ENCODE measurements around the gene ARHGAP28.
A peak's percentile ranks its signal among the peaks of the same experiment; 100 is the strongest.
"Not testable (repeated sequence)": the region's sequence is repeated elsewhere in the genome, so short reads cannot be mapped to it uniquely, and the experiment has no call there.

Gene ARHGAP28

DNA sequence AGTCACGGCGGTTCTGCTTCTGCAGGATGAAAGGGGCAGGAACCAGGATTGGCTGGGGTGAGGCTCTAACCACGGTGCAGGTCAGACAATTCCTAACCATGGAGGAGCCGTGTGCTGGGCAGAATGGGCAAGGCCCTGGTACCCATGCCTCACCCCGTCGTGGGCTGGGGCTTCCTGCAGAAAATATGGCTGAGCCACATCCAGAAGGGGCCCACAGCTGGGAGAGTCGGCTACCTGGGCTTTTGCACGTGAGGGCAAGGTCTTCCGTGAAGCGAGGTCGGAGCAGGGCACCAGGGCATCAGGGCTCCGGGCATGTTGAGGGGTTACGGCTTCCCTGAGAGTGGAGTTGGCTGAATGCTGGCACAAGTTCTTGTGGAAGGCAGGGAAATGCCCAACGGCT, 147.8 kb downstream of the ARHGAP28 start:
- DNase-seq, result no peak

DNA sequence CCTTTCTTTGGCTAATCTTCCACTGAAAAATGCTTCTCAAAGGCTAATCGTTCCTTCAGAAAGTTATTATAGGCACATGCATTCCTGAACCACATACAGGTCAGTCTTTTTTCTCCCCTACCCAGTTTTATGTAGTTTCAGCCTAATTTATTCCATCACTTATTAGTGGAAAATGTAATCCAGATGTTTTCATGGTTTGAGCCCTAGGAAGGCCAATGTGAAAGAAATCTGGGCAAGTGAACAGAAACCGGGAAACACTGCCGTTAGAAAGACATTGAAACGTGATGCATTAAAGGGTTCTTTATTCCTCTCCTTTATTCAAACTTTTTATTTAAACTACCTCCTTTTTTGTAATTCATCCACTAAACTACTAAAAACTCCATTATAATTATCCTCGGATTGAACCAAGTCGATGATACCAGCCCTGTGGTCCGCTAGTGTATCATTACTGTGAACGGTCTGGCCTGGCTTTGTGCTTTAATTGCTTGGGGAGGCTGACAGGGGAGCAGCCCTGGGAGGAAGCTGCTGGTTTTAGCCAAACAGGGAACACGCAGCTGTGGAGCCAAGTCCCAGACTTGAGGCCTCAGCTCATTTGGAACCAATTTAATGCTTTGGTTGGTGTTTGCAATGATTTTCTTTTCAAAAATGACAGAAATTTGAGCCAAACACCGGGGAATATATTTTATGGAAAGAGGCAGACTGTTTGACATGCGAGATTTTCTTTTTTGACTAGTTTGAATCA, 149.2 kb downstream of the ARHGAP28 start:
- no peak for DNase-seq

DNA sequence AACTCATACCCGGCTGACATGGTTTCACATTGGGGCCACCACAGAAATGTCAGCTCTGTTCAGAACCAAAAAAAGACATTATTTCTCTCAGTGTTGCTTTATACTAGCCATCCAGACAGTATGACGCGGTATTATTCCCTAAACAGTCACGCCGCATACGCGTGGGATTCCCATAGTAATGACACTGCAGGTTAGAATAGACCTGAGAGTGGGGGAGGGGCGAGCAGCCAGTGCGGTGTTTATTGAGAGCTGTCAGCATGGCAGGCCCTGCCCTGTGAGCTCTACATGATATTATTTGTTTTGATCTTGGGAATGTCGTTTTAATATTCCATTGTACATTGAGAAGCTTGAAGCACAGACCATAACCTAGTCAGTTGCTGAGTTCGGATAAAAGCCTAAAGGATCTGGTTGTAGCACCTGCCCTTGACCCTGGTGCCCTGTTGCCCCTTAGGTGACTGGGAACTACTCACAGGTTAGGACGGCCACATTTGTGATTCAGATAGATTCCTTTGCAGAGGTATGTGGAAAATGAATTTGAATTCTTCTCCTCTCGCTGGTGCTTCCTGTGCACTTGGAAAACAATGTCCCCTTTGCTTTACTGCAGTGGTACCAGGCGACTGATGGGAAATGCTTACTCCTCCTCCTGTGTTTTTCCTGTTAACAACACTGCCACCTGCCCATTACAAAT, 150.1 kb downstream of the ARHGAP28 start:
- DNase-seq, result no peak

DNA sequence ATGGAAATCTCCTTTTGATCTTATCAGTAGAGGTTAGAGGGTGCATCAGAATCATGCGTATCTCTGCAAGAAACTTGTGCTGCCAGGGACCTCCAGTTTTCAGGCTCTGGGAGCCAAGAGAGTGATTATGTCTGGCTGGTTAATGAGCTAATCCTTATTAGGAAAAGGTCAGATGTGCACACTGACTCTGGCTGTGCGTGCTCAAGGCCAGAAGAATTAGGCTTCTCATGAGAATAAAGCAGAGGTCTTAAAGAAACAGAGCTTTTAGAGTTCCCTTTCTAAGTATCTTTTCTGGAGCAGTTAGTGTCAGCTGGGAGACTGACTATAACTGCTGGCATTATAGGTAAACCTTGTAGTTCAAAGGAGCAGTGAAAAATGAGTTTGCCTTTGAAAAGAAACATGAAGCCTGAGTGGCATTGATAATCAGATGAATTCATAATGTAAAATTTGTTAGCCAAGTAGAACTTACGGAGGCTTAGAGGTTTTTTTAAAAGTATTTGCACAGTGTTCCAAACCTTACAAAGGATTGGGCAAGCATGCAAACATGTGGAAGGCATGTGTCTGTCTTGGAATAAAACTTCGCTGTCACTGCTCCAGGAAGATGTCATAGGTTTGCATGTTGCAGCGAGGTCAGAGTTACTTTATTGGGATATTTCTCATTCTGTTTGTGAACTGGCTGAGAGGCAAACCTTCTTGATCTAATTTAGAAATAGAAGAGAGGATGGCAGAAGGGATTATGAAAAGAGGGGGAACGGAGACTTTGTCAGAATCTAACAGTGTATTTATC, 151.7 kb downstream of the ARHGAP28 start:
- DNase-seq, result no peak

DNA sequence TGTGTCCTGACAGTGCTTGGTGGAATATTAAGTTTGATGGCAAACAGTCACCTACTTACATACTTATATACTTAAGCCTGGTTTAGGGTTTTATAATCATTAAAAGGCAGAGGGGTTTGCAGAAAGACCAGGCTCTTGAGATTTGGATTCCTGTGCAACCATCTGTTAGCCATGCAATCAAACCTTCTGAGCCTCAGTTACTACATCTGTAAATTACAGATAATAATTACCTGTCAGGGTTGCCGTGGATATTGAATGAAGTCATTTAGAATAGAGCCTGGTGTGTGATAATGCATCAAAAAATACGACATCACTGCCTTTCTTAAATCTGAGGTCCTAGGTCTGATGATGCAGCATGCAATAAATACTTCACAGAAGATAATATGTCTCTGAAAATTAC, 152.9 kb downstream of the ARHGAP28 start:
- DNase-seq, result no peak

DNA sequence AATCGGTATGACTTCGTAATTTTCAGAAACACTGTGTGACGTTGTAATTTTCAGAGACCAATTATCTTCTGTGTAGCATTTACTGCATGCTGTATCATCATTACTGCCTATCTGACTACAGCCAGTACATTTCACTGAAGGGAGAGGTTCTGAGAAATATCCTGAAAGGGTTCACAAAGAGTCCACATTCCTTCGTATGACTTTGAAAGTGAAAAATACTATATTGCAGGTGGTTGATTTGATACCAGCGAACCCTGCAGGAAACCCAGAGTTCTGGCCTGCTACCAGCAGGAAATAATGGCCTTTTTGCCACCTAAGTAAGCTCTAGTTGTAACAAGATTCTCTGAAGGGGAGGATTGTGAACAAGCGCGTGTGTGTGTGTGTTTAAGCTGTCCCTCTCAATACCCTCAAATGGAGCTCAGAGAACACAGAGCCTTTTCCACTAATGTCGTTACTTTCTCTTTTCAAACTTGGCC, 155.5 kb downstream of the ARHGAP28 start:
- no peak for DNase-seq

DNA sequence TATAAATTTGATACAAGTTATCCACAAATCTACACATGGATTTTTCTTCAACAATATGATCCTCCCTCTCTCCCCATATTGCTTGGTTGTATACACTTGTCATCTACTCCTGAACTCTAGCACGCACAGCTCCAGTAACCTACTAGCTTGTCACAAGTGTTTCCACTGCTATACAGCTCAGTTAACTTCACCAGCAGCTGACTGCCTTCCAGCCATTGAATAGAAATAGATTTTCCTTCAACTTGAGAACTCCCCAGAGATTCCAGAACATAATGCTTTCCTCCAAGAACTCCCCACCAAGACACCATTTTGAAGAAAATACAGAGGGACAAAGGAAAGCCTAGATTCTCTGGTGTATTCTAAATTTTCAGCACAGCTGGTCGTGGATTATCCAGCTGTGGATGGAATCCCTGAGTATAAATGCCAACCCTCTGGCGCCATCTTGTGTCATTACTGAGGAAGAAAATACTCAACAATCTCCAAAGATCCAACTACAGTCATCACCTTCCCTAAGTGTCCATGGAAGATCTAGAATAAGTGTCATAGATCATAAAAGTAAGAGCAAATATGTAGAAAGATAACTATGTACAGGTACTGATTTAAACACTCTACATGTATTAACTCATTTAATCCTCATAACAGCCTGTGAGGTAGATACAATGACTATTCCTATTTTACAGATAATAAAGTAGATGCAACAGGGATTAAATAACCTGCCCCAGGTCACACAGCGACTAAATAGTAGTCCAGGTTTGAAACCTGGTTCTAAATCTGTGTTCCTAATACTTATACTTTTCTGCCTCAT, 156.7 kb downstream of the ARHGAP28 start:
- DNase-seq, result peak; percentile 63

DNA sequence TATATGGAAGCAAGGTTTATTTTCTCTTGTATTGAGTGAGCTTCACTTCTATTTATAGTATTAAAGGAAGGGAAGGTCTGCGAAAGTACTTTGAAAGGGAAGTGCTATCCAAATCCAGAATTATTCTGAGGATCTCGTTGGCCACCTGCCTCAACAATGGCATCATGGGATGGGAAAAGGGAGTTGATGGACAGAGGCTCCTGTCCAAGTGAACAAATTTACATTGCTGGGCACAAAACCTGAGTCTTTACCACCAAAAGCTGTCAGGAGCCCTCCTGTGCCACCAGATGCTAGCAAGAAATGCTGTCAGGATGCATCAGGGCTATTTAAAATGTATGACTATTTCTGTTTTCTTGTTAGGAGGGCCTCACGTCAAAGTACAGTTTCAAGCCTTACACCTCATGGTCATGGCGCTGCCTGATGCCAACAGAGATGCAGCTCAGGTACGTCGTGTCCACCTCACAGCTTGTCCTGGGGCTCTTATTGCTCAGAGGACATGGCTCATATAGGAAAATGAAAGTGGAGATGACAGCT, 157.3 kb downstream of the ARHGAP28 start:
- no peak for DNase-seq

DNA sequence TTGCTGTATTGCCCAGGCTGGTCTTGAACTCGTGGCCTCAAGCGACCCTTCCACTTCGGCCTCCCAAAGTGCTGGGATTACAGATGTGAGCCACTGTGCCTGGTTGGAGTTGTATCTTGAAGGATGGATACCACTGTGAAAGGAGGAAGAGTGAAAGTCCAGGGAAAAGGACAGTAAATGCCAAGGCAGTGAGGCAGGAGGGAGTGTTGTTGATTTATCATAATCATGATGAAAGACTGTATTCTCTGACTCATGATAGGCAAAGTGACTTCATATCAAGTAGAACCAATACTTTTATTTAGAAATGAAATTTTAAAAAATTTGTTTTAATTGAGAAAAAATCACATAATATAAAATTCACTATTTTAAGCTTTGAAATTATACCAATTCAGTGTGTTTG, 162.3 kb downstream of the ARHGAP28 start:
- DNase-seq, result no peak

DNA sequence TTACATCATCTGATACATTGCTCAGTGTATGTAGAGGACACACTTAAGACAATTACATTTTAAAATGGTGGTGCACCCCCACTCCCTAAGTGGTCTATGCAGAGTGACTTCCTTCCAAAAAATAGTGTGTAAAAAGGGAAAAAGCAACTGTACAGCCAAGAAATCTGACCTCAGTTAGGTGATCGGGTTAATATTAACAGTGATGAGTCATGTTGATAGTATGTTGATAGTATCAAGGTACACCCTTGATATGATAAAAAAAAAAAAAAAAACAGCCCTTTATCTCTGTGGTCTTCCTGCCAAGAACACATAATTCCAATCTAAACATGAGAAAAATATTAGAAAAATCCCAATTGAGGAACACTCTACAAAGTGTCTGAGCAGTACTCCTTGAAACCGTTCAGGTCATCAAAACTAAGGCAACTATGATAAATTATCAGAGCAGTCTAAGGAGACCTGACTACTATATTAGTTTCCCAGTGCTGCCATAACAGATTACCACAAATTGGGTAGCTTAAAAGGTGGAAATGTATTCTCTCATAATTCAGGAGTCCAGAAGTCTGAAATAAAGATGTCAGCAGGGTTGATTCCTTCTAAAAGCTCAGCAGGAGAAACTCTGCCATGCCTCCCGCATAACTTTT, 171.9 kb downstream of the ARHGAP28 start:
- DNase-seq, result no peak

DNA sequence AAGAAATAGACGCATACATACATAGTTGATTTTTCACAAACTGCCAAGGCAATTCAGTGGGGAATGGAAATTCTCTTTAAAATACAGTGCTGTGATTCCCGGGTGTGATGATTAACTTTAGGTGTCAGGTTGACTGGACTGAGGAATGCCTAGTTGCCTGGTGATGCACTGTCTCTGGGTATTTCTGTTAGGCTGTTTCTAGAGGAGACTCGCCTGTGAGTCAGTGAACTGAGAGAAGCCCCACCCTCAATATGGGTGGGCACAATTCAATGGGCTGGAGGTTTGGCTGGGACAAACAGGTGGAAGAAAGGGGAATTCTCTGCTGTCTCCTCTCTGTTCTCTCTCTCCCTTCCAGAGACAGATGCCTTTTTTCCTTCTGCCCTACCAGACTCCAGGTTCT, 187.6 kb downstream of the ARHGAP28 start:
- DNase-seq, result peak; percentile 71

DNA sequence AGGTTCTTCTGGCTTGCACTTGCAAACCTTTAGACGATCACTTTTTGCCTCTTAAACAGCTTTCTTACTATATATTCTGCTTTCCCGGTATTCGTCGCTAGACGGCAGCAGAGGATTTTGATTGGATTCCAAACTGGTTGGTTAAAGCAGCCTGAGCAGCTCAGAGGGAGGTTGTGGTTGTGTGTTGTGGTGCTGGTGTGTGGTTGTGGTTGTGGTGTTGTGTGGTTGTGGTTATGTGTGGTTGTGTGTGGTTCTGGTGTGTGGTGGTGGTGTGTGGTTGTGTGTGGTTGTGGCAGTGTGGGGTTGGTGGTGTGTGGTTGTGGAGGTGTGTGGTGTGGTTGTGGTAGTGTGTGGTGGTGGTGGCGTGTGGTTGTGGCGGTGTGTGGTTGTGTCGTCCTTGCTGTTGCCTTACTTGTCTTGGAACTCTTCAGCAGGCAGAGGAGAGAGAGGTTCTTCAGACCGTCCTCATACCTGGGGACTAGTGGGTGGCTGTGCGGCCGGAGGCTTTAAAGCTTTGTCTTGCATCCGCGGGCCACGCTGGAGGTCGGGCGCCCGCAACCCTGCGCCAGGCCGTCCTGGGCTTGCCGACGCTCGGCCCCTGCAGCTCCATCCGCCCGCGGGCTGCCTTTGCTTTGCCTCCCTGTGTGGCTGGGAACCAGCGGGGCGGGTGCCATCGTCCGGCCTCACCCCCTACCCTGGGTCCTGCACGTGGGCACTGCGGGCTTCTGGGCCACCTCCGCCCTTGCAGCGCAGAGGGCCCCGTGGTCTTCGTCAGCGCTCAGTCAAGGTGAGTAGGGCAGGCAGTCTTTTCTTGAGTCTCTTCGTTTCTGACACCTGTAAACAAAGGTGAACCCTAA, 190.8 kb downstream of the ARHGAP28 start:
- DNase-seq, result peak; percentile 83

DNA sequence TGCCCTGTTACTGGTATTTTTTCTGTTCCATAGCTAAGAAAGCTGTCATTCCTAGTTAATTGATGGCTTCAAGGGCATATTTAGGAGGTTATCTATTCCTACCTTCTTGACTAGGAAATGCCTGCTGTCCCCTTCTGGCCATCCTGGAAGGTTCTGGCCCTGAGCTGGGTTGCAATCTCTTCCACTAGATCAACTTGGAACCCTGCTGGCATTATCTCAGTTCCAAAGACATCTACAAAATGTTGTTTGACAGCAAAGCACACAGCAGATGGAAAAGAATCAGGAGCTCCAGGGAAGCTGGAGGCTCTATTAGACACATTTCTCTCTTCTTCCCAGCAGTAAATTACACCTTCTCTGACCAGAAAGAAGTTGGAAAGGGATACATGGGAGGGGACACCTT, 192.1 kb downstream of the ARHGAP28 start:
- DNase-seq, result no peak

DNA sequence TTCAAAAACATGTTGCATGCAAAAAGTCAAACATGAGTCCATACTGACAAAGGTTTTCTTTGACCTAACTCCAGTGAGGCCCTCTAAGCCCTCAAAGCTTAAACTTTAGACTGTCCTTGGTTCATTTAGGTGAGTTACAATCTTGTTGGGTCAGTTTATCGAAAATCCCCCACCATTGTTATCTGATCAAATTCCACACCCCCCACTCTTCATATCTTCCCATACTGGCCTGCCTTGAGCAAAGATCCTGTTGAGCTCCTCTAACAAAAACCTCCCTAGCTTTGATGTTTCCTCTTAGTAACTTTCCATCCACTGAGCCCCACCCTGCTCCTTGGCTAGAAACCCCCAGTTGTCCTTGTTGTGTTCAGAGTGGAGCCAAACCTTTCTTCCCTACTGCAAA, 193.7 kb downstream of the ARHGAP28 start:
- no peak for DNase-seq

DNA sequence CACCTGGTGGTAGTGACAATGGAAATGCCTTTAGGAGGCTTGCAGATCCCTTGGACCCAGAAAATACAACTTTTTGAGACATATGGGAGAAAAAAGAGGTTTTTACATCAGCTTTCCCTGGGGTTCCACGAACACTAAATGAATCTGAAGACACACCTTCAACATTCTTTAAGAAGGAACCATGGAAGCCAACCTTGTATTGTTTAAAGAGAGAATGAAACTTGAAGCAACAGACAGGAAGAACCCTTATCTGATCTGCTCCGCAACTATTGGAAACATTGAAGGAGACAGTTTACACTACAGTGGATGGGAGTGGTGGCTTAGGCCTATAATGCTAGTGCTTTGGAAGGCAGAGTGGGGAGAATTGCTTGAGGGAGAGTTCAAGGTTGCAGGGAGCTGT, 197.6 kb downstream of the ARHGAP28 start:
- DNase-seq, result no peak

DNA sequence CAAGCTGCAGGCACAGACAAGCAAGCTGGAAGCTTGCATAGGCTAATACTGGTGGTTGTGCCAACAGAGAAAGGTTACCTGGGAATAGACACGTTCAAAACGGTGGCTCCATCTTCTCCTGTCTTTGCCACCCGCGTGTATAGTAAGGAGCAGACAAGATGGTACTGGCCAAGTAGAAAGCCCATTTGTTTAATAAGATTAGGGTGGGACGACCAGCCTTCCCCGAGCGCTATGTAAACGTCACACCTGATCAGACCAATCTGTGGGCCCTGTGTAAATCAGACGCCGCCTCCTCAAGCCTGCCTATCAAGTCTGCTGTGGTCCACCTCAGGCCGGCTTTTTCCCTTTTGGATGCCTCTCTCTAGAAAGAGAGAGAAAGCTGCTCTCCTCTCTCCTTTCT, 198.8 kb downstream of the ARHGAP28 start:
- DNase-seq, result no peak

DNA sequence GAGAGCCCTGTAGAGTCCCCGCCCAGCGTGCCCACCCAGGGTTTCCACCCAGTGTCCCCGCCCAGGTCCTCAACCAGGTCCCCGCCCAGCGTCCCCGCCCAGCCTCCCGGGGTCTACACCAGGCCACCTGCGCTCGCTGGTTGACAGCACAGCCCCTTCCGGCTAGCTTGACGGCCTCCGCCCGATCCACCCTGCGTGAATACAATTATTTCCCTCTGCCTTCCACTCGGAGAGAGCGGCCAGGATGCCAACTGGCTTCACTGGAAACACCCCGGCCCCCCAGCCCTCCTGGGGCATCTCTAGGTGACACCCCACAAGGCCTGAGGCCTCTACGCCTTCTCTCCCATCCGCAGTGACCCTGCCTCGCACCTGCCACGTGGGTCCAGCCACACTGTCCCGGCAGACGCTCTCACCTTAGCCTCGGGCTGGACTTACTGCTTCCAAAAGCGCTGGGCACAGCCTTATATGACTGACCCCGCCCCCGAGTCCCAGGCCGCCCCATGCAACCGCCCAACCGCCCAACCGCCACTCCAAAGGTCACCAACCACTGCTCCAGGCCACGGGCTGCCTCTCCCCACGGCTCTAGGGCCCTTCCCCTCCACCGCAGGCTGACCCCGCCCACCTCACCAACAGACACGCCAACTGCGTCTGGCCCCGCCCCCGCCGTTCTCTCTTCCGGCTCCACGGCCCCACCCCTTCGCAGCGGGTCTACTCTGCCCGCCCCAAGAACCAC, 200.0 kb downstream of the ARHGAP28 start:
- DNase-seq, result no peak

DNA sequence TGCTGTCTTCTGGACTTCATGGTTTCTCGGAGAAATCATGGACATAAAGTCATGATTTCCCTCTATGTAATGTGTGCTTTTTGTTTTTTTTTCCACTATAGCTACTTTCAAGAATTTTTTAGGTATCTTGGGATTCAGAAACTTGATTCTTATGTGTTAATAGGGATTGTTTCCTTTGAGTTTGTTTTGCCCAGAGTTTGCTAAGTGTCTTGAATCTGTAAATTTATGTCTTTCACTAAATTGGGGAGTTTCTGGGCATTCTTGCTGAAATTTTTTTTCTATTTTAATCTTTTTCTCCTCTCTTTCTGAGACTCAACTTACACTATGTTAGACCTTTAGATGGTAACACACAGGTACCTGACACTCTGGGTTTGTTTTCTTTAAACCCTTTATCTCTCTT, 205.3 kb downstream of the ARHGAP28 start:
- DNase-seq, result no peak

DNA sequence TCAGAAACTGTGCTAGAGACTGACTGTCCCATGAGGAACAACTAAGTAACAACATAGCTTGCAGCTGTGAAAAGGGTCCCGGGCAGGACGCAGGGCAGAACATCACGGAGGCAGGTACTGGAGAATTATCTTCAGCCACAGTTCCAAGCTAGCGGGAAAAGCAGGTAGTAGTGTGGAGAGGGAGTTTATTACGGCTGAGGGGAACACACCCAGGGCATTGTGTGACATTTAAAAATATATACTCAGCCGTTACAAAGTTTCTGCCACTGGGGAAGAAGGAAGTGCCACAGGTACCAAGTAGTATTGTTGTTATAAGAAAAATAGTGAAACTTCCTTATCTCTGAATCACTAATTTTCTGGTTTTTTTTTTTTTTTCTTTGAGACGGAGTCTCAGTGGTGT, 208.5 kb downstream of the ARHGAP28 start:
- DNase-seq, result no peak

DNA sequence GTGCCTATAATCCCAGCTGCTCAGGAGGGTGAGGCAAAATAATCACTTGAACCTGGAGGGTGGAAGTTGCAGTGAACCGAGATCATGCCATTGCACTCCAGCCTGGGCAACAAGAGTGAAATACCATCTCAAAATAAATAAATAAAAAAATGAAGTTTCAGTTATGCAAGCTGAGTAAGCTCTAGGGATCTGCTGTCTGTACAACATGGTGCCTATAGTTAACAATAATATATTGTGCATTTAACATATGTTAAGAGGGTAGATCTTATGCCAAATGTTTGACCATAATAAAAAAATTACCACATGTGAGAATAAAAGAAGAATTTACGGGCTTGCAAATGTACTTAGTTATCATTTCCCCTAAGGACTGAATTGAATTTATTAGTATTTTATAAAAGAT, 208.9 kb downstream of the ARHGAP28 start:
- not testable (repeated sequence) for DNase-seq
